ENCODE data around the gene ABCF3.

ABCF3 gene

GRCh38 chr3:184222521-184222920 is 36.5 kb downstream of the ABCF3 start:
- Histone ChIP-seq H3K79me1 (ENCODE audit: low read depth, low read length) (no peaks in the 10 kb centered on the region), H4K91ac (ENCODE audit: low read depth, low read length, poor library complexity) (no peak overlapping the region), H3K9ac (ENCODE audit: low read depth, low read length, poor library complexity) (no peak overlapping the region), H3K9me3 (replicated peaks in 1 of 2; ENCODE audit: control insufficient read depth in 2 of 2, insufficient read depth in 1 of 2, low read depth in 1 of 2, low read length in 2 of 2) (no peaks in the 10 kb centered on the region), H2BK15ac (ENCODE audit: low read length) (no peak overlapping the region), H2BK5ac (ENCODE audit: low read length) (no peak overlapping the region), H2AK5ac (ENCODE audit: low read depth, low read length) (no peak overlapping the region), H3K4me3 (ENCODE audit: low read length in 2 of 2) (no peak overlapping the region), H3K27ac (replicated peaks; ENCODE audit: low read length) (no peak overlapping the region), H2BK120ac (ENCODE audit: low read depth, low read length) (no peak overlapping the region), H3K14ac (ENCODE audit: low read length) (no peak overlapping the region), H3K4ac (ENCODE audit: low read length) (no peak overlapping the region), H3K18ac (ENCODE audit: low read length) (no peak overlapping the region), H2AFZ (ENCODE audit: low read length) (no peak overlapping the region), H3K23ac (ENCODE audit: low read depth, low read length, poor library complexity) (no peak overlapping the region), H3K27me3 (ENCODE audit: control insufficient read depth in 3 of 3, insufficient read depth in 3 of 3, low read depth in 1 of 3, low read length in 3 of 3) (peaks cover 0 to 34% (median 4%) of the 10 kb centered on the region in 3 experiments), H2BK12ac (ENCODE audit: low read length) (no peak overlapping the region), H3K4me1 (ENCODE audit: control insufficient read depth in 2 of 2, insufficient read depth in 1 of 2, low read depth in 1 of 2, low read length in 2 of 2) (no peaks in the 10 kb centered on the region), H3K36me3 (replicated peaks in 1 of 2; ENCODE audit: control insufficient read depth in 2 of 2, insufficient read depth in 2 of 2, low read length in 2 of 2) (no peaks in the 10 kb centered on the region), H3K4me2 (ENCODE audit: insufficient read depth, low read length, poor library complexity, severe bottlenecking) (no peak overlapping the region), H4K8ac (ENCODE audit: low read depth, low read length) (no peak overlapping the region)
- no CpG with 5 or more reads among the region's 3 CpGs for WGBS, 2 donors (ENCODE audit: extremely low coverage in 2 of 2, insufficient read length in 2 of 2, insufficient replicate concordance in 1 of 2)
- DNase-seq (ENCODE audit: low spot score) = no peak

GRCh38 chr3:184223946-184224345 is 37.9 kb downstream of the ABCF3 start:
- no peaks in the 10 kb centered on the region for H3K36me3 ChIP-seq (replicated peaks in 1 of 2; ENCODE audit: control insufficient read depth in 2 of 2, insufficient read depth in 2 of 2, low read length in 2 of 2)
- no peaks in the 10 kb centered on the region for H3K9me3 ChIP-seq (replicated peaks in 1 of 2; ENCODE audit: control insufficient read depth in 2 of 2, insufficient read depth in 1 of 2, low read depth in 1 of 2, low read length in 2 of 2)
- H4K8ac ChIP-seq (ENCODE audit: low read depth, low read length) = no peak overlapping the region
- no peak overlapping the region for H2AK5ac ChIP-seq (ENCODE audit: low read depth, low read length)
- H3K4ac ChIP-seq (ENCODE audit: low read length) = no peak overlapping the region
- no peak overlapping the region for H3K18ac ChIP-seq (ENCODE audit: low read length)
- H3K23ac ChIP-seq (ENCODE audit: low read depth, low read length, poor library complexity) = no peak overlapping the region
- no peak overlapping the region for H3K27ac ChIP-seq (replicated peaks; ENCODE audit: low read length)
- no peak overlapping the region for H3K4me3 ChIP-seq (ENCODE audit: low read length in 2 of 2)
- no peak overlapping the region for H3K14ac ChIP-seq (ENCODE audit: low read length)
- peaks cover 8 to 44% (median 18%) of the 10 kb centered on the region in 3 experiments for H3K27me3 ChIP-seq (ENCODE audit: control insufficient read depth in 3 of 3, insufficient read depth in 3 of 3, low read depth in 1 of 3, low read length in 3 of 3)
- no peak overlapping the region for H4K91ac ChIP-seq (ENCODE audit: low read depth, low read length, poor library complexity)
- no peak overlapping the region for H2BK5ac ChIP-seq (ENCODE audit: low read length)
- no peak overlapping the region for H3K4me2 ChIP-seq (ENCODE audit: insufficient read depth, low read length, poor library complexity, severe bottlenecking)
- no peak overlapping the region for H3K9ac ChIP-seq (ENCODE audit: low read depth, low read length, poor library complexity)
- H3K4me1 ChIP-seq (ENCODE audit: control insufficient read depth in 2 of 2, insufficient read depth in 1 of 2, low read depth in 1 of 2, low read length in 2 of 2) = peaks cover 0 to 3% of the 10 kb centered on the region in 2 donors
- H2BK12ac ChIP-seq (ENCODE audit: low read length) = no peak overlapping the region
- no peak overlapping the region for H2AFZ ChIP-seq (ENCODE audit: low read length)
- H2BK15ac ChIP-seq (ENCODE audit: low read length) = no peak overlapping the region
- DNase-seq (ENCODE audit: low spot score) = no peak
- no peak overlapping the region for H2BK120ac ChIP-seq (ENCODE audit: low read depth, low read length)
- no CpG with 5 or more reads among the region's 3 CpGs for WGBS, 2 donors (ENCODE audit: extremely low coverage in 2 of 2, insufficient read length in 2 of 2, insufficient replicate concordance in 1 of 2)
- no peaks in the 10 kb centered on the region for H3K79me1 ChIP-seq (ENCODE audit: low read depth, low read length)

GRCh38 chr3:184227481-184227935 is 41.5 kb downstream of the ABCF3 start:
- H2BK12ac ChIP-seq (ENCODE audit: low read length) = no peak overlapping the region
- H3K9me3 ChIP-seq (replicated peaks in 1 of 2; ENCODE audit: control insufficient read depth in 2 of 2, insufficient read depth in 1 of 2, low read depth in 1 of 2, low read length in 2 of 2) = peaks cover 0 to 2% of the 10 kb centered on the region in 2 donors
- no peak overlapping the region for H2AFZ ChIP-seq (ENCODE audit: low read length)
- no peak overlapping the region for H3K27ac ChIP-seq (replicated peaks; ENCODE audit: low read length)
- peaks cover 2% of the 10 kb centered on the region for H3K79me1 ChIP-seq (ENCODE audit: low read depth, low read length)
- peaks cover 31 to 76% (median 53%) of the 10 kb centered on the region in 3 experiments for H3K27me3 ChIP-seq (ENCODE audit: control insufficient read depth in 3 of 3, insufficient read depth in 3 of 3, low read depth in 1 of 3, low read length in 3 of 3)
- H3K4me3 ChIP-seq (ENCODE audit: low read length in 2 of 2) = no peak overlapping the region
- no peak overlapping the region for H2BK15ac ChIP-seq (ENCODE audit: low read length)
- no peak overlapping the region for H3K4ac ChIP-seq (ENCODE audit: low read length)
- H4K8ac ChIP-seq (ENCODE audit: low read depth, low read length) = no peak overlapping the region
- H2BK120ac ChIP-seq (ENCODE audit: low read depth, low read length) = no peak overlapping the region
- no peak overlapping the region for H3K14ac ChIP-seq (ENCODE audit: low read length)
- H3K4me2 ChIP-seq (ENCODE audit: insufficient read depth, low read length, poor library complexity, severe bottlenecking) = no peak overlapping the region
- no peak overlapping the region for H3K9ac ChIP-seq (ENCODE audit: low read depth, low read length, poor library complexity)
- no peaks in the 10 kb centered on the region for H3K36me3 ChIP-seq (replicated peaks in 1 of 2; ENCODE audit: control insufficient read depth in 2 of 2, insufficient read depth in 2 of 2, low read length in 2 of 2)
- H3K4me1 ChIP-seq (ENCODE audit: control insufficient read depth in 2 of 2, insufficient read depth in 1 of 2, low read depth in 1 of 2, low read length in 2 of 2) = peaks cover 4 to 6% of the 10 kb centered on the region in 2 donors
- no peak for DNase-seq (ENCODE audit: low spot score)
- no peak overlapping the region for H2AK5ac ChIP-seq (ENCODE audit: low read depth, low read length)
- H3K18ac ChIP-seq (ENCODE audit: low read length) = no peak overlapping the region
- no peak overlapping the region for H4K91ac ChIP-seq (ENCODE audit: low read depth, low read length, poor library complexity)
- H2BK5ac ChIP-seq (ENCODE audit: low read length) = no peak overlapping the region
- no peak overlapping the region for H3K23ac ChIP-seq (ENCODE audit: low read depth, low read length, poor library complexity)
- no CpG with 5 or more reads among the region's 2 CpGs for WGBS, 2 donors (ENCODE audit: extremely low coverage in 2 of 2, insufficient read length in 2 of 2, insufficient replicate concordance in 1 of 2)

- Histone ChIP-seq H3K27ac (replicated peaks; ENCODE audit: low read length) (no peak overlapping the region), H3K36me3 (replicated peaks in 1 of 2; ENCODE audit: control insufficient read depth in 2 of 2, insufficient read depth in 2 of 2, low read length in 2 of 2) (no peaks in the 10 kb centered on the region), H3K4ac (ENCODE audit: low read length) (no peak overlapping the region)
Observed at GRCh38 chr3:184228376-184229137, 42.6 kb downstream of the ABCF3 start.

More at GRCh38 chr3:184228376-184229137, 42.6 kb downstream of the ABCF3 start:
- Histone ChIP-seq H2BK5ac (ENCODE audit: low read length) (no peak overlapping the region), H3K4me1 (ENCODE audit: control insufficient read depth in 2 of 2, insufficient read depth in 1 of 2, low read depth in 1 of 2, low read length in 2 of 2) (peaks cover 4 to 6% of the 10 kb centered on the region in 2 donors), H3K4me3 (ENCODE audit: low read length in 2 of 2) (peak overlapping the region in 1 of 2 donors; percentile 77), H4K8ac (ENCODE audit: low read depth, low read length) (peak overlapping the region; percentile 43), H3K4me2 (ENCODE audit: insufficient read depth, low read length, poor library complexity, severe bottlenecking) (peak overlapping the region; percentile 80), H2BK15ac (ENCODE audit: low read length) (peak overlapping the region; percentile 81), H3K18ac (ENCODE audit: low read length) (peak overlapping the region; percentile 64), H3K9me3 (replicated peaks in 1 of 2; ENCODE audit: control insufficient read depth in 2 of 2, insufficient read depth in 1 of 2, low read depth in 1 of 2, low read length in 2 of 2) (peaks cover 0 to 2% of the 10 kb centered on the region in 2 donors), H2AK5ac (ENCODE audit: low read depth, low read length) (peak overlapping the region; percentile 46), H2BK120ac (ENCODE audit: low read depth, low read length) (no peak overlapping the region), H3K14ac (ENCODE audit: low read length) (peak overlapping the region; percentile 8), H4K91ac (ENCODE audit: low read depth, low read length, poor library complexity) (no peak overlapping the region), H3K79me1 (ENCODE audit: low read depth, low read length) (peaks cover 2% of the 10 kb centered on the region), H2AFZ (ENCODE audit: low read length) (peak overlapping the region; percentile 97), H3K9ac (ENCODE audit: low read depth, low read length, poor library complexity) (peak overlapping the region; percentile 21), H2BK12ac (ENCODE audit: low read length) (no peak overlapping the region), H3K27me3 (ENCODE audit: control insufficient read depth in 3 of 3, insufficient read depth in 3 of 3, low read depth in 1 of 3, low read length in 3 of 3) (peaks cover 31 to 87% (median 59%) of the 10 kb centered on the region in 3 experiments), H3K23ac (ENCODE audit: low read depth, low read length, poor library complexity) (peak overlapping the region; percentile 73)
- no CpG with 5 or more reads among the region's 12 CpGs for WGBS, 2 donors (ENCODE audit: extremely low coverage in 2 of 2, insufficient read length in 2 of 2, insufficient replicate concordance in 1 of 2)
- DNase-seq (ENCODE audit: low spot score) = no peak

Measured in neuronal stem cell (in vitro differentiated cells).